Loucy (cell line): Measurements from ENCODE around the gene AFF4.

Experiments used
- H2AFZ ChIP-seq: fragments of 200-600 bp; sonication (generic); 2 replicates; pipeline ENCODE4 v1.6.0; 2016; ENCODE audit warnings: antibody characterized with exemption, mild to moderate bottlenecking, low read length, moderate library complexity
- H3F3A ChIP-seq: fragments of 200-600 bp; 2 replicates; pipeline ENCODE4 v1.6.0; 2016; ENCODE audit warnings: antibody characterized with exemption, low read depth, mild to moderate bottlenecking
- H3K27me3 ChIP-seq: fragments of 200-600 bp; sonication (generic); 2 replicates; pipeline ENCODE4 v1.6.1; 2014; ENCODE audit warnings: low read length, mild to moderate bottlenecking; ENCODE audit not compliant: insufficient read depth, poor library complexity, severe bottlenecking
- H3K36me3 ChIP-seq: fragments of 200-600 bp; sonication (generic); 2 replicates; pipeline ENCODE4 v1.6.1; 2016; ENCODE audit warnings: low read length; ENCODE audit not compliant: insufficient read depth
- H3K4me1 ChIP-seq: fragments of 200-600 bp; sonication (generic); 2 replicates; pipeline ENCODE4 v1.5.1; 2014; ENCODE audit warnings: low read length, mild to moderate bottlenecking; ENCODE audit not compliant: insufficient read depth, poor library complexity, severe bottlenecking
- H3K4me2 ChIP-seq: fragments of 200-600 bp; sonication (generic); 2 replicates; pipeline ENCODE4 v1.6.0; 2014; ENCODE audit warnings: antibody characterized with exemption, low read length, low read depth, mild to moderate bottlenecking; ENCODE audit not compliant: poor library complexity, severe bottlenecking
- H3K4me3 ChIP-seq: fragments of 200-600 bp; sonication (generic); 2 replicates; pipeline ENCODE4 v1.5.1; 2014; ENCODE audit warnings: low read length, mild to moderate bottlenecking, mixed read lengths; ENCODE audit not compliant: poor library complexity, severe bottlenecking
- H3K79me2 ChIP-seq: fragments of 200-600 bp; sonication (generic); 2 replicates; pipeline ENCODE4 v1.6.1; 2014; ENCODE audit warnings: low read length; ENCODE audit not compliant: insufficient read depth
- H3K9ac ChIP-seq: fragments of 200-600 bp; sonication (generic); 2 replicates; pipeline ENCODE4 v1.6.0; 2014; ENCODE audit warnings: mild to moderate bottlenecking, low read depth, low read length, moderate library complexity; ENCODE audit not compliant: poor library complexity, severe bottlenecking
- H3K9me2 ChIP-seq: fragments of 200-600 bp; sonication (generic); replicated peaks from 2 replicates; pipeline ENCODE4 v1.6.1; 2016; ENCODE audit warnings: low read depth, low read length, mixed read lengths
- H3K9me3 ChIP-seq: fragments of 200-600 bp; sonication (generic); 2 replicates; pipeline ENCODE4 v1.6.1; 2014; ENCODE audit warnings: mild to moderate bottlenecking, antibody characterized with exemption, low read length, low read depth; ENCODE audit not compliant: insufficient read depth
- H4K20me1 ChIP-seq: fragments of 200-600 bp; sonication (generic); 2 replicates; pipeline ENCODE4 v1.6.0; 2014; ENCODE audit warnings: antibody characterized with exemption, low read length, mild to moderate bottlenecking; ENCODE audit not compliant: insufficient read depth, poor library complexity, severe bottlenecking
- EZH2phosphoT487 ChIP-seq: fragments of 200-600 bp; IDR thresholded peaks from 2 replicates; pipeline ENCODE4 v1.6.1; 2018; ENCODE audit warnings: antibody characterized with exemption, mild to moderate bottlenecking, moderate library complexity, borderline replicate concordance
- TF ChIP-seq, protein P1 (sequence below): fragments of 200-600 bp; sonication (generic); conservative IDR thresholded peaks from 2 replicates; pipeline ENCODE4 v1.5.1; 2014; ENCODE audit warnings: mild to moderate bottlenecking, antibody characterized with exemption, low read length

AFF4 gene

DNA sequence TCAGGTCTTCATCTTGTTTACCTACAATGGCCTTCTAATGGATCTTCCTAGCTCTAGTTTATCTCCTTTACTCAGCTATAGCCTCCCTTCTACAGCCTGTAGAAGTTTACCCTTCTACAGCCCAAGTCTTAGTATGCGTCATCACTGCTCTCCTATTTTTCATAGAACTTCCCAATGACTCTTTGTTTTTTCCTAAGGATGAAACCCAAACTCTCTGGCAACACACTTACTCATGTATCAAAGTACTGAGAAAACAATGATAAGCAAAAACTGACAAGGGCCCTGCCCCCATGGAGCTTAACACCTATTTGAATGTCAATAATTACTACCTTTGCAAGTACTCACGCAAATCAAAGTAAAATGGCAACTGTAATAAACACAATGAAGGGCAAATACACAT, 56.3 kb downstream of the AFF4 start:
- Histone ChIP-seq H3K27me3 (no peaks in the 10 kb centered on the region), H3K9me3 (no peaks in the 10 kb centered on the region), H3K4me1 (no peaks in the 10 kb centered on the region), H2AFZ (no peak overlapping the region), H3K9me2 (no peaks in the 10 kb centered on the region), H3K79me2 (no peaks in the 10 kb centered on the region), H3K4me2 (no peak overlapping the region), H3K9ac (no peak overlapping the region), H3K36me3 (no peaks in the 10 kb centered on the region; the same call in 1 of the 2 replicates), H4K20me1 (no peaks in the 10 kb centered on the region), H3K4me3 (no peak overlapping the region), H3F3A (no peaks in the 10 kb centered on the region)
- TF ChIP-seq, protein P1, sequence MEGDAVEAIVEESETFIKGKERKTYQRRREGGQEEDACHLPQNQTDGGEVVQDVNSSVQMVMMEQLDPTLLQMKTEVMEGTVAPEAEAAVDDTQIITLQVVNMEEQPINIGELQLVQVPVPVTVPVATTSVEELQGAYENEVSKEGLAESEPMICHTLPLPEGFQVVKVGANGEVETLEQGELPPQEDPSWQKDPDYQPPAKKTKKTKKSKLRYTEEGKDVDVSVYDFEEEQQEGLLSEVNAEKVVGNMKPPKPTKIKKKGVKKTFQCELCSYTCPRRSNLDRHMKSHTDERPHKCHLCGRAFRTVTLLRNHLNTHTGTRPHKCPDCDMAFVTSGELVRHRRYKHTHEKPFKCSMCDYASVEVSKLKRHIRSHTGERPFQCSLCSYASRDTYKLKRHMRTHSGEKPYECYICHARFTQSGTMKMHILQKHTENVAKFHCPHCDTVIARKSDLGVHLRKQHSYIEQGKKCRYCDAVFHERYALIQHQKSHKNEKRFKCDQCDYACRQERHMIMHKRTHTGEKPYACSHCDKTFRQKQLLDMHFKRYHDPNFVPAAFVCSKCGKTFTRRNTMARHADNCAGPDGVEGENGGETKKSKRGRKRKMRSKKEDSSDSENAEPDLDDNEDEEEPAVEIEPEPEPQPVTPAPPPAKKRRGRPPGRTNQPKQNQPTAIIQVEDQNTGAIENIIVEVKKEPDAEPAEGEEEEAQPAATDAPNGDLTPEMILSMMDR: no peak
- TF ChIP-seq EZH2phosphoT487: no peak

DNA sequence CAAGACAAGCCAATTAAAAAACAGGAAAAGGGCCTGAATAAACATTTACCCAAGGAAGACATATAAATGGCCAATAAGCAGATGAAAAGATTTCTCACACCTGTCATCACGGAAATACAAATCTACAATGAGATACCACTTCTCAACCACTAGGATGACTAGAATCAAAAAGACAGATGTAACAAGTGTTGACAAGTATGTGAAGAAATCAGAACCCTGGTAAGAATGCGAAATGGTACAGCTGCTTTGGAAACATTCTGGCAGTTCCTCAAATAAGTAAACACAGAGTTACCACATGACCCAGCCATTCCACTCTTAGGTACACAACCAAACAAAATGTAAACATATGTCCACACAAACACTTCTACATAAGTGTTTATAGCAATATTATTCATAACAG, 57.5 kb downstream of the AFF4 start:
- H3K36me3 ChIP-seq: peaks cover 5% of the 10 kb centered on the region; the same call in 1 of the 2 replicates
- H3K79me2 ChIP-seq: no peaks in the 10 kb centered on the region

DNA sequence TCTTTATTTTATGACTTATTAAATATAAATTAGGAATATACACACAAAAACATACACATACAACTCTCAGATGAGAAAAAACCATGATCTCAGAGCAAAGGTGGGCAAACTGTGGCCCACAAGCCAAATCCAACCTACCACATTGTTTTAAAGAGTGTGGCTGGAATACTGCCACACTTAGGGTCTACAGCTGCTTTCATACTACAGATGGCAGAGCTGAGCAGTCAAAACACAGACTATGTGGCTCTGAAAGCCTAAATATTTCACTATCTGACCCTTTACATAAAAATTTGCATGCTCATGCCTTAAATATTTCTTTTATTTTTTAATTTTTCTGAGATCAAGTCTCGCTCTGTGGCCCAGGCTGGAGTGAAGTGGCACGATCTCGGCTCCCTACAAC, 61.7 kb downstream of the AFF4 start:
- no peak for TF ChIP-seq EZH2phosphoT487
- TF ChIP-seq, protein P1: no peak
- no peak overlapping the region for H3K4me3 ChIP-seq
- H2AFZ ChIP-seq: no peak overlapping the region
- no peaks in the 10 kb centered on the region for H4K20me1 ChIP-seq
- no peaks in the 10 kb centered on the region for H3K4me1 ChIP-seq
- H3K4me2 ChIP-seq: no peak overlapping the region
- no peaks in the 10 kb centered on the region for H3K9me3 ChIP-seq
- H3F3A ChIP-seq: no peaks in the 10 kb centered on the region
- H3K79me2 ChIP-seq: no peaks in the 10 kb centered on the region
- H3K9me2 ChIP-seq: no peaks in the 10 kb centered on the region
- H3K27me3 ChIP-seq: no peaks in the 10 kb centered on the region
- H3K36me3 ChIP-seq: peaks cover 22% of the 10 kb centered on the region; the same call in 1 of the 2 replicates
- no peak overlapping the region for H3K9ac ChIP-seq

More for the DNA sequence above, 57.5 kb downstream of the AFF4 start:
- Histone ChIP-seq H3K9ac (no peak overlapping the region), H2AFZ (no peak overlapping the region), H3K9me2 (no peaks in the 10 kb centered on the region), H3K4me1 (no peaks in the 10 kb centered on the region), H3K4me3 (no peak overlapping the region), H3K27me3 (no peaks in the 10 kb centered on the region), H3K9me3 (no peaks in the 10 kb centered on the region), H3F3A (no peaks in the 10 kb centered on the region), H4K20me1 (no peaks in the 10 kb centered on the region), H3K4me2 (no peak overlapping the region)
- no peak for TF ChIP-seq EZH2phosphoT487
- TF ChIP-seq, protein P1: no peak
